Hepatocyte (in vitro differentiated cells): Measurements from ENCODE around the gene ERVFRD-1.

ENCODE experiments used
- CTCF ChIP-seq: fragments of 200-600 bp; sonication (generic); IDR thresholded peaks from 2 replicates; pipeline ENCODE4 v1.5.1; 2016; ENCODE audit warnings: antibody characterized with exemption, mild to moderate bottlenecking; ENCODE audit not compliant: poor library complexity
- EZH2 ChIP-seq: fragments of 200-600 bp; sonication (generic); IDR thresholded peaks from 2 replicates; pipeline ENCODE4 v1.6.1; 2016; ENCODE audit warnings: antibody characterized with exemption, mild to moderate bottlenecking, borderline replicate concordance

GRCh38 chr6:11096109-11096508, 15.4 kb downstream of the ERVFRD-1 start:
- no peak for TF ChIP-seq EZH2
- no peak for TF ChIP-seq CTCF
